ENCODE data around the gene ZC3H7A.
A peak's percentile ranks its signal among the peaks of the same experiment; 100 is the strongest.
"Not testable (repeated sequence)": the region's sequence is repeated elsewhere in the genome, so short reads cannot be mapped to it uniquely, and the experiment has no call there.

ZC3H7A gene

GRCh38 chr16:11799509-11800381 lies 2.7 kb upstream of the ZC3H7A start:
- DNase-seq, result no peak

- no peak for DNase-seq
These were observed 1.9 kb upstream of the ZC3H7A start for GRCh38 chr16:11799017-11799381.

DNA sequence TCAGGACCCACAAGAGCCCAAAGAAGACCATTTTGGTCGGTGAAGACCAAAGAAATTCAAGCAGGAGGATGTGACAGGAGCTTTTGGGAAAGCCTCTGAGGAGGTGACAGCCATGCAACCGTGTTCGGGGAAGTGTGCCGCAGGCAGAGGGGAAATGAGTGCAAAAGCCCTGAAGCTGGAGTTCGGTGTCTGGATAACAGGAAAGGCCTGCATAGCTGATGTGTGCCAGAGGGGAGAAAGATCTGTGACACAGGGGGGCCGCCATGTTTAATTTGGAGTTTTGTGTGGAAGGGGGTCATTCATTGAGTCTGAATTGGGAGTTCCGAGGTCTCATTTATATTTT lies 870 bp upstream of the ZC3H7A start:
- peak; percentile 57 for DNase-seq

DNA sequence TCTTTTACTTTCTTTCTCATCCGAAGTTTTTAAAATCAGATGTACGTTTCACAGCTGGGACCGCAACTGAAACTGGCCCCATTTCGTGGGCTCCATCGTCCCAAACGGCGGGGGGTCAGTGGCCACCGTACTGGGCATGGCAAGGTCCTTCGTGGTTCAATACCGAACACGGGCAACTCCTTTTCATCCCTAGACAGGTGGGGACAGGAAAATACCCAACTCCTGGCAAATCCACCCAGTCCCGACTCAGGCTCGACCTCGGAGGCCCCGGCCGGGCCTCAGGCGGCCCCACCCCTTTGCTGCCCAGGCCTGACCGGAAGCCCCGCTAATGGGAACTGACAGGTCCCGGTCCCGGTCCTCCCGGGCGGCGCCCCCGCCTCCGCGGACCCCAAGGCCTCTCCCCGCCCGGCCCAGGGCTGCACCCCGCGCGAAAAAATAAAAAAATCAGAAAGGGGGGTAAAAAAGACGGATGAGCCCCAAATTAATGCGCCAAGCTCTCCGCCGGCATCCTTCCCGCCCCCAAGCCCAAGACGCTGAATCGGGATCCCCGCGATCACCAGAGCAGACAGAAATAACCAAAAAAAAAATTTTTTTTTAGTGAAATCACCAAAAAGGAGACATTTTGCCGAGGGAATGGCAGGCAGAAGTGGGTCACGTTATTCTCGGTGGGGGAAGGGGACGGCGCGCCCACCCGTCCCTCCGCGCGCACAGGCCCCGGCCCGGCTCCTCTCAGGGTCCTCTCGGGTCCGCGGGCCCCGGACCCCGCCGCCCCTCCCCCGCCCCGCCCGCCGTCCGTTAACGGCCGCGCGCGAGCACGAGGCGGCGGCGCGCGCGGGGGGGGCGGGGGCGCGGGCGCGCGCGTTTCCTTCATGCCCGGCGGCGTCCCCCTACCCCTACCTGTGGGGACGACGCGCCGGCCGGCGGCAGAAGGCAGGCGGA lies 562 bp downstream of the ZC3H7A start:
- DNase-seq, result peak; percentile 59

DNA sequence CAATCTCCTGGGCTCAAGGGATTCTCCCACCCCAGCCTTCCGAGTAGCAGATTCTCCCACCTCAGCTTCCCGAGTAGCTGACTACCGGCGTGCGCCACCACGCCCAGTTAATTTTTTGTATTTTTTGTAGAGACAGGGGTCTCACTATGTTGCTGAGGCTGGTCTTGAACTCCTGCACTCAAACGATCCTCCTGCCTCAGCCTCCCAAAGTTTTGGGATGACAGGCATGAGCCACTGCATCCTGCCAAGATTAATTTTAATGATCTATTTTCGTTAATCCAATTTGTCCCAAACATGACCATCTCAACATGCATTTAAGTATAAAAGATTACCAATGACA lies 1.2 kb downstream of the ZC3H7A start:
- DNase-seq, result no peak

DNA sequence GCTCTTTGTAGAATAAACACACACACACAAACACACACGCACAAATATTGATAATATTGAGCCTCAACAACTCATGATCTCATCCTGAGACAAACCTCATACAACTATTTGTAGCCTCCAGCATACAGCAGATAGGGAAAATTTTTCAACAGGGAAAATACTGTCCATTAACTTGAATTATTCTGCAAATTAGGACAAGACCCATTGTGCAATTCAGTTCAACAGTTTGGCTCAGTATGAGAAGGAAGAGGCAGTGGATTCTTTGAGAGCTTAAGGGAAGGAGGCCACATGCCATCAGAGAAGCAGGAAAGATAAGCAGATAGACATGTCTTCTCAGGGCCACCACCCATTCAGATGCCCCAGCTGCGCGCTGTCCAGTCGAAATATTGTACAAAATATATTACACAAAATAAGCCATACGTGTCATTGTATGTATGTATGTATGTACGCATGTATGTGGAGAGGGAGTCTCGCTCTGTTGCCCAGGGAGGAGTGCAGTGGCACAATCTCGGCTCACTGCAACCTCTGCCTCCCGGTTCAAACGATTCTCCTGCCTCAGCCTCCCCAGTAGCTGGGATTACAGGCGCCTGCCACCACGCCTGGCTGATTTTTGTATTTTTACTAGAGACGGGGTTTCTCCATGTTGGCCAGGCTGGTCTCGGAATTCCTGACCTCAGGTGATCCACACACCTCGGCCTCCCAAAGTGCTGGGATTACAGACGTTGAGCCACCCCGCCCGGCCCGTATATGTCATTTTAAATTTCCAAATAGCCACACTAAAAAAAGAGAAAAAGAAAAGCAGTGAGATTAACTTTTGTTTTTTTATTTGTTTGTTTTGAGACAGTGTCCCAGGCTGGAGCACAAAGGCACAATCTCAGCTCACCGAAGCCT lies 1.8 kb downstream of the ZC3H7A start:
- DNase-seq, result no peak

DNA sequence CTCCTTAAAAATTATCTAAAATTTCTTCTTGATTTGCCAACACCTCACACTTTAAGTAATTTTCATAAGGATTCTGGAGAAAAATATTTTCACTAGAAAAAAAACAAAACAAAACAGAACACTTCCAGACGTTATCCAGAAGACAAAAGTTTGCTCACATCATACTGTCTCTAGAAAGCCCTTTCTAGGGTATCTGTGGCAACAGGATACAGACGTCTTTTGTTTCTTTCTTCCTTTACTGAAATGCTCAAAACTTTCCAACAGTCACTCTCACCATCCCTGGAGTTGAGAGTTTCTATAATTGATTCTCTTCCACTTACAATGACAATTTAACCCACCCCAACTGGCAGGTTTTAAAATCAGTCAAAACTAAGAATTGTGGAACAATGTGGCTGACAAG lies 2.6 kb downstream of the ZC3H7A start:
- no peak for DNase-seq

DNA sequence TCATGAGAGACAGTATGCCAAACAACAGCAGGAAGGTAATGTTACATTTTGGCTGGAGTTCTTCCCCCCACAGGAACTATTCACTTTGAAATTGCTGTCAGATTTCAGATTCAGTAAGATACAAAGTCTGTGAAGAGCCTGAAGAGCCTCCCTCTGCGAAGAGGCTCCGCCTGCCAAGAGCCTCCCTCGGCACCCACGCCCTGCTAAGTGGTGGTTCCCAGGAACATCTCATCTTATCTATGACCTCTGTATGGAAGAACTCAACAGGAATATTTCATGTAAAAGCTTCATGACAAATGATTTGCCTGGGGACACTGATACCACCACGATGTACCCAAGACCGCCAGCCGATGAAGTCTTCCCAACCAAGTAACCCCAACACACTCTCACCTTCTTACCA lies 3.2 kb downstream of the ZC3H7A start:
- DNase-seq, result no peak

DNA sequence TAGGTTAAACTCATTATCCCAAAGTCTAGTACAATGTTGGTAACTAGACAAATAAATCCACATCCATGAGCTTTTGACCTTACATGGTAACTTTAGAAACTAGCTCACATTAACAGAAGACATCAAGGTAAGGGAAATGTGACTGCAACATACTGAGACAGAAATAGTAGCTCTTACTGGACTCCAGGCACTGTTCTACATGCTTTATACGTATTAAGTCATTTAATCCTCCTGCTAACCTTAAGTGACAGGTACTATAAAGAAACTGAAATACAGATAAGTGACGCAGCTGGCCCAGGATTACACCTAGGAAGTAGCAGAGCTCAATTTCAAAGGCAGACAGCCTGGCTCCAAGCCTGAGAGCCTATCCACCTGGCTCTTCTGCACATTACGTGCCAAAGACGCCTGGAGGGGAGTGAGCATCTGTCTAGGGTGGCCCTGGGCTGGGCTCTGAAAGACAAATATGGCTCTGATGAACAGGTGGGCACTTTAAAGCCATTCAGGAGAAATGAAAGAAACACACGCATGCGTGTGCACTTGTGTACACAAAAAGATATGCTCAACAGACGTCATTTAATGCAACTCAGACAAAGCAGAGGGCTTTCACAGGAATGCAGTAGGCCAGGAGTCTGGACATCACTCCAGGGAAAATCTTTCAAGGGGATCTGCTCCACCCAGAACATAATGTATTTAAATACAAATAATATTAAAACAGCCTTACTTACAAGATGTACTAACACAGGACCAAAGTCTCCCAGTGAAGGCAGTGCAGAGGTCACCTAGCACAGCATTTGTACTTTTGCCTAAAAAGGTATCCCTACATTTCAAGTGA lies 4.4 kb downstream of the ZC3H7A start:
- DNase-seq, result no peak

- DNase-seq, result no peak
These were observed 5.8 kb downstream of the ZC3H7A start for GRCh38 chr16:11791144-11791828.

DNA sequence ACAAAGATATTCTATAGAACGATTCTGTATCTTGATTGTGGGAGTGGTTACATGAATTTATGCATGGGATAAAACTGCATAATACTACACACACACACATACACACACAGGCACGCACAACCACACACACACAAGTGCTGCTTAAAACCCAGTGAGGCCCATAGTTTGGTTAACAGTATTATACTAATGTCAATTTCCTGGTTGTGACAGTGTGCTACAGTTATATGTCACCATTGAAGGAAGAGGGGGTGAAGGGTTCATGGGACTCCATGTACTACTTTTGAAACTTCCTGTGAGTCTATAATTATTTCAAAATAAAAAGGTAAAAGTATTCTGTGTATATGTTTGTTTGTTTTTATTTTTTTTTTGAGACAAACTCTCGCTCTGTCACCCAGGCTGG lies 8.1 kb downstream of the ZC3H7A start:
- DNase-seq, result no peak

DNA sequence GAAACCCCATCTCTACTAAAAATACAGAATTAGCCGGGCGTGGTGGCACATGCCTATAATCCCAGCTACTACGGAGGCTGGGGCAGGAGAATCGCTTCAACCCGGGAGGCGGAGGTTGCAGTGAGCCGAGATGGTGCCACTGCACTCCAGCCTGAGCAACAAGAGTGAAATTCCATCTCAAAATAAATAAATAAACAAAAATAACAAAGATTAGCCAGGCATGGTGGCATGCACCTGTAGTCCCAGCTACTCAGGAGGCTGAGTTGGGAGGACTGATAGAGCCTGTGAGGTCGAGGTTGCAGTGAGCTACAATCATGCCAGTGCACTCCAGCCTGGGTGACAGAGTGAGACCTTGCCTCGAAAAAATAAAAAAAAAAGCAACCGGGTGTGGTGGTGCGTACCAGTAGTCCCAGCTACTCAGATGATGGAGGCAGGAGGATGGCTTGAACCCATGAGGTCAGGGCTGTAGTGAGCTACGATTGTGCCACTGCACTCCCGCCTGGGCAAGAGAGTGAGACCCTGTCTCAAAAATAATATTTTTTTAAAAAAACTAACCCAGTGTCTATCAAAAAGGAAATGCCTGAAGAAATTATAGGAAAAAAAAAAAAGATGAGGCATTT lies 12.0 kb downstream of the ZC3H7A start:
- not testable (repeated sequence) for DNase-seq

GRCh38 chr16:11784381-11784780 lies 12.7 kb downstream of the ZC3H7A start:
- not testable (repeated sequence) for DNase-seq

DNA sequence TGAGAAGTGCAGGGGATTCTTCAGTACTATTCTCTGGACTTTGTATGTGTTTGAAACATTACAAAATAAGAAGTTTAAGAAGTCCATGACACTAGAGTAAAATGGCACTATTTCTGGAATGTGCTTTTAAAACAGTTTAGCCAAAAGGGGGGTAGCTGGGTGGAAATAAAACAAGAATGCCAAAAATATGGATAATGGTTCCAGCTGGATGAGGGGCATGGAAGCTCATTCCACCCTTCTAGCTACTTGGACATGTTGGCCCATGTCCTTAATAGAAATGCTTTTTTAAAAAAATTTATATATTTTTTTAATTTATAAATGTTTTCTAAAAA lies 13.1 kb downstream of the ZC3H7A start:
- no peak for DNase-seq

- peak; percentile 13 for DNase-seq
These were observed 13.6 kb downstream of the ZC3H7A start for GRCh38 chr16:11783319-11784037.

GRCh38 chr16:11781773-11782172 lies 15.3 kb downstream of the ZC3H7A start:
- DNase-seq, result no peak

DNA sequence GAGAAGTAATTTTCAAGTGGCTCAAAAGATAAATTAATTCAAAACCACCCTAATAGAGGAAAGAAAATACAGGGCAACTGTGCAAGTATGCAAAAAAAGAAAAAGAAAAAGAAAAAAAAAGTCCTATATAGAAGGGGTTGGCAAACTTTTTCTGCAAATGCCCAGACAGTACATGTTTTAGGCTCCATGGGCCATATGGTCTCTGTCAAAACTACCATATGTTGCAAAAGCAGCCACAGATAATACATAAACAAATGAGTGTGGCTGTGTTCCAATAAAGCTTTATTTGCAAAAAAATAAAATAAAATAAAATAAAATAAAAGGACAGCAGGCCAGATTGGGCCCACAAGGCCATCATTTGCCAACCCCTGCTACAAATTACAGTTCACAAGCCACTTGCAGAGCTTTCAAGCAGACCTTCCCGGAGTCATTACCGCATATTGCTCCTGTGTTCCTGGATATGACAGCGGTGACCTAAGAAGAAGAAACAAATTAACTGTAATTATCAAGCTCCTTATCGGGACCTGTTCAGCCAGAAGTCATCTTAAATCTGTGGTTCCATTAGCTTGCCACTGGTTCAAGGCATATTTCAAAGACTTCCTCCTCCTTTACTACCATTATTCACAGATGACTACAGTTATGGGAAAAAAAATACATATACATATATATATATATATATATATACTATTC lies 15.9 kb downstream of the ZC3H7A start:
- no peak for DNase-seq

GRCh38 chr16:11779074-11779473 lies 18.0 kb downstream of the ZC3H7A start:
- no peak for DNase-seq

GRCh38 chr16:11774065-11774626 lies 22.9 kb downstream of the ZC3H7A start:
- DNase-seq, result no peak

GRCh38 chr16:11768849-11769248 lies 28.2 kb downstream of the ZC3H7A start:
- DNase-seq, result no peak

All from OCI-M1 (cell line).